Pancreas (tissue), 10 donors: ENCODE results near the gene AFF1. TPM values are rescaled to one million over a fixed set of nuclear protein-coding genes. Genes with fewer than 3 reads are reported as not detected.

Source experiments
- ATAC-seq, 4 donors: fragments of 200-7000 bp; cut with Tn5 transposase; one replicate each; pipeline versions ENCODE4 v1.8.0 to v1.9.1; 2020; ENCODE audit warnings: mild to moderate bottlenecking in 4 of 4, moderate library complexity in 4 of 4
- DNase-seq, 6 donors: peaks; one replicate each; pipeline ENCODE4 v3.0.0-alpha.2; 2020
- FAIRE-seq: peaks from 2 replicates; lab custom pipeline; 2012; peaks lifted over from hg19 to GRCh38; lab: Jason Lieb, UNC
- H3K27ac ChIP-seq, 4 donors: fragments of 200-600 bp; sonication (generic); 1 replicate in 3 of 4; 2 replicates in 1 of 4; pipeline versions ENCODE4 v1.5.0 to v1.8.0; 2020
- H3K27me3 ChIP-seq, 4 donors: fragments of 200-600 bp; one replicate each; pipeline ENCODE4 v1.8.0; 2021
- H3K36me3 ChIP-seq, 3 donors: fragments of 200-600 bp; sonication (generic) in 1 of 3; one replicate each; pipeline versions ENCODE4 v1.5.0 to v1.8.0; 2020 to 2021
- H3K4me1 ChIP-seq, 3 donors: fragments of 200-600 bp; one replicate each; pipeline ENCODE4 v1.8.0; 2021
- H3K4me3 ChIP-seq, 4 donors: fragments of 200-600 bp; sonication (generic) in 2 of 4; one replicate each; pipeline versions ENCODE4 v1.5.0 to v1.8.0; 2020 to 2021
- H3K9me3 ChIP-seq, 4 donors: fragments of 200-600 bp; one replicate each; pipeline ENCODE4 v1.8.0; 2021
- WGBS, 2 donors: extraction: QIAGEN DNeasy Blood & Tissue Kit; methylation state at CpG; one replicate each; pipeline ENCODE4 v1.1.7; 2013; 5-methylcytosine and 5-hydroxymethylcytosine counted together
- intact Hi-C, 3 donors: fragments of 100-400 bp; cut with DNase I; formaldehyde crosslinking; loops; one replicate each; pipeline versions ENCODE4 v1.11.1 to v1.14.2; 2022
- polyA plus RNA-seq, 2 donors: library from polyadenylated mRNA; stranded (reverse); fragments of 200-250 nt; gene quantifications; one replicate each; pipeline ENCODE4 v1.2.3, GENCODE V29; 2013
- total RNA-seq, 6 donors: library from RNA; stranded (reverse); fragmentation: NEBNext Ultra II Directional in 4 of 6; extraction: Animal tissue kit (Norgen Biotek cat#: 25700) in 4 of 6; gene quantifications; one replicate each; pipeline versions ENCODE4 v1.2.1 to v1.2.4, GENCODE V29; 2021 to 2023
- TF ChIP-seq, protein P1 (sequence below), 4 donors: fragments of 200-600 bp; sonication (generic) in 3 of 4; IDR thresholded peaks; one replicate each; pipeline versions ENCODE4 v1.5.0 to v1.8.0; 2021; ENCODE audit warnings: antibody characterized with exemption in 4 of 4
- donor health status: healthy with polysubstance abuse.
- donor health status: DM: no; HTN: no; CAD: no; lungs with moderate emphysema.
- donor health status: DM: no; HTN: no; CAD: no.
- donor health status: control.
- donor health status: control.
- donor health status: Bipolar disorder and iron deficiency.
- donor health status: DM: yes; HTN: yes; CAD: no.
- donor health status: DM: no; HTN: no; CAD: no.
- donor health status: DM: no; HTN: no; CAD: no.
- donor health status: DM: yes; HTN: yes; CAD: no.

AFF1 gene
- total and polyA plus RNA-seq, 8 donors, result 11.8 to 62.0 (median 40.4) TPM

DNA sequence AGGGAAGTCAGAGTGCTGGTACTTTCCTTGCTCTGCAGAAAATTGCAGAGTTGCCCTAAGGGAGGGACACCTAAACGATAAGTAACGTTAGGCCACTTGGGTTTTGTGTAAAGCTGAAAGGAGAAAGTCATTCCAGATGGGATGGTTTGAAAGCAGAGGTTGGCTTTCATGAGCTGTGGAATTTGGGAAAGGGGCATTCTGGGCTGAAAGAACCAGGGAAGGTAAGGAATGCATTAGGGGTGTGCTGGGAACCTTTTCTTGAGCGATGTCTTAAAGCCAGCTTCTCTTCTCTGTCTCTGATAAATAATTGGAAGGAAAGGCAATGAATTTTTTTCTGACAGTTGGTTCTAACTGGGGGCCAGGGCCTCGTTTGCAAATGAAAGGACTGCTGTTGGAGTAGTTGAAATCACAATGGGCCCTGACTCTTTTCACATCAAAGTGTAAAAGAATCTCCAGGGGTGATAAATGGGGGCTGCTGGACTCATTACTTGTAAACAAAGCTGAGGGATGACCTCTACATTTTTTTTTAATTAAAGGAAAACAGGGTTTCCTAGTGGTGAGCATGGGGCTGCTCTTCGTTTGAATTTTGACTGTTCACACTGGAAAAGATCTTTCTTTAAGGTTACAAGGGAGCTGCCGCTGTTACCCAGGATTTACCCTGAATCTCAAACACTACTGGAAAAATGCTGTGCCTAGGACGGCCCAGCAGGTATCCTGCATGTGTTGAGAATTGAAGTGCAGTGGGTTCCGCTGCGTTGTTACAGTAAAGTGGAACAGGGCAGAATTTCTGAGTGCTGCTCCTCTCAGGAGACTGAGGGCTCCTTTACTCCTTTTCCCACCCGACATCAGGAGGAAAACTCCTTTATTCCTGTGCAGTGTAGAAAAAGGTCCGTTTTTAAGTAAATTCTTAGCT, 25.0 kb downstream of the AFF1 start:
- Histone ChIP-seq H3K36me3 (no peaks in the 10 kb centered on the region), H3K27me3 (no peaks in the 10 kb centered on the region), H3K4me1 (peaks cover 8 to 47% (median 40%) of the 10 kb centered on the region in 3 donors), H3K4me3 (no peak overlapping the region), H3K27ac (peak overlapping the region in 2 of 4 donors; percentile 29 to 32), H3K9me3 (no peaks in the 10 kb centered on the region)
- TF ChIP-seq, protein P1, sequence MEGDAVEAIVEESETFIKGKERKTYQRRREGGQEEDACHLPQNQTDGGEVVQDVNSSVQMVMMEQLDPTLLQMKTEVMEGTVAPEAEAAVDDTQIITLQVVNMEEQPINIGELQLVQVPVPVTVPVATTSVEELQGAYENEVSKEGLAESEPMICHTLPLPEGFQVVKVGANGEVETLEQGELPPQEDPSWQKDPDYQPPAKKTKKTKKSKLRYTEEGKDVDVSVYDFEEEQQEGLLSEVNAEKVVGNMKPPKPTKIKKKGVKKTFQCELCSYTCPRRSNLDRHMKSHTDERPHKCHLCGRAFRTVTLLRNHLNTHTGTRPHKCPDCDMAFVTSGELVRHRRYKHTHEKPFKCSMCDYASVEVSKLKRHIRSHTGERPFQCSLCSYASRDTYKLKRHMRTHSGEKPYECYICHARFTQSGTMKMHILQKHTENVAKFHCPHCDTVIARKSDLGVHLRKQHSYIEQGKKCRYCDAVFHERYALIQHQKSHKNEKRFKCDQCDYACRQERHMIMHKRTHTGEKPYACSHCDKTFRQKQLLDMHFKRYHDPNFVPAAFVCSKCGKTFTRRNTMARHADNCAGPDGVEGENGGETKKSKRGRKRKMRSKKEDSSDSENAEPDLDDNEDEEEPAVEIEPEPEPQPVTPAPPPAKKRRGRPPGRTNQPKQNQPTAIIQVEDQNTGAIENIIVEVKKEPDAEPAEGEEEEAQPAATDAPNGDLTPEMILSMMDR (IDR thresholded peaks at IDR 0.05), result no peak
- FAIRE-seq, result no peak
- no peak for ATAC-seq
- intact Hi-C loops, result no loop called here
- WGBS, 2 donors, result 50 to 62% methylated on average over 11 of the region's 11 CpGs
- no peak for DNase-seq

DNA sequence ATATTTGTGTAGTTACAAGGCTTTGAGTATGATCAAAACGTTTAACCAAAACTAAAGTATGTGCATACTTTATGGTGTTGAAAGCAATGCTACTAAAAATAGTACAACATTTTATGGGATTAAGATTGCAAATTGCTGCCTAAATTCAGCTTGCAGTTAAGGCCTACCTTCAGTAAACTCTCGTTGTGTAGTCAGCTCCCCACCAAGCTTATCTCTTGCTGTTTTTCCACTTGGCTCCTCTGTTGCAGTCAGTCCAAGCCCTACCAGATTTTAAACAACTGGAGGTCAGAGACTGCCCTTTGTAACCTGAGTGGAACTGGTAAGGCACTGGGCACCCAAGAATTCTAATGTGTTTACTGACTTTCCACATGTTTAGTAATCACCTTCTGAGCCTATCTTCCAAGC, 25.7 kb downstream of the AFF1 start:
- DNase-seq (peak in 1 of 6 donors; percentile 21), FAIRE-seq (no peak), ATAC-seq (peak; percentile 75 to 86 (median 80))
- TF ChIP-seq, protein P1 (IDR thresholded peaks at IDR 0.05), result no peak
- Histone ChIP-seq H3K4me3 (no peak overlapping the region), H3K27me3 (no peaks in the 10 kb centered on the region), H3K36me3 (no peaks in the 10 kb centered on the region), H3K9me3 (no peaks in the 10 kb centered on the region), H3K4me1 (peaks cover 14 to 52% (median 36%) of the 10 kb centered on the region in 3 donors), H3K27ac (peak overlapping the region in 2 of 4 donors; percentile 29 to 32)
- 9 to 18% methylated on average over 2 of the region's 2 CpGs for WGBS, 2 donors
- intact Hi-C loops, result no loop called here

DNA sequence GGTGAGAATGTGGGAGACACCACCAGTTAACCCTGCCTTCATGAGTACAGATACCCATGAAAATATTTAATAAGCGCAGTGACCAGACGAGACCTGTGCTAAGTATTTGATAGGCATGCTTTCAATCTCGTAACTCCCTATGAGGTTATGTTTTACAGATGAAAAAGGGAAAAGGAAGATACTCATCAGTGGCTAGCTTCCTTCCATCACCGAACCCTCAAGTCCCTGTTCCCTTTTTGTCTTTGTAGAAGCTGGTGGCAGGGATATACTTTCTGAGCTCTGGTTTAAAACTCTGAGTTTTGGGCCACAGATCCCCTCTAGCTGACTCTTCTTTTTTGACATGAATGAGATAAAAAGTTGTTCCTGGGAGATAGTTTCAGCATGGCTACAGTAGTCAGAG, 26.3 kb downstream of the AFF1 start:
- TF ChIP-seq, protein P1 (IDR thresholded peaks at IDR 0.05), result no peak
- no peaks in the 10 kb centered on the region for H3K36me3 ChIP-seq
- FAIRE-seq (no peak), DNase-seq (no peak), ATAC-seq (peak in 2 of 4 donors; percentile 3 to 9)
- peaks cover 14 to 48% (median 30%) of the 10 kb centered on the region in 3 donors for H3K4me1 ChIP-seq
- peak overlapping the region in 2 of 4 donors; percentile 29 to 32 for H3K27ac ChIP-seq
- intact Hi-C loops, result no loop called here
- no peak overlapping the region for H3K4me3 ChIP-seq
- H3K9me3 ChIP-seq, result no peaks in the 10 kb centered on the region
- 76 to 77% methylated on average over 4 of the region's 4 CpGs for WGBS, 2 donors
- H3K27me3 ChIP-seq, result no peaks in the 10 kb centered on the region

DNA sequence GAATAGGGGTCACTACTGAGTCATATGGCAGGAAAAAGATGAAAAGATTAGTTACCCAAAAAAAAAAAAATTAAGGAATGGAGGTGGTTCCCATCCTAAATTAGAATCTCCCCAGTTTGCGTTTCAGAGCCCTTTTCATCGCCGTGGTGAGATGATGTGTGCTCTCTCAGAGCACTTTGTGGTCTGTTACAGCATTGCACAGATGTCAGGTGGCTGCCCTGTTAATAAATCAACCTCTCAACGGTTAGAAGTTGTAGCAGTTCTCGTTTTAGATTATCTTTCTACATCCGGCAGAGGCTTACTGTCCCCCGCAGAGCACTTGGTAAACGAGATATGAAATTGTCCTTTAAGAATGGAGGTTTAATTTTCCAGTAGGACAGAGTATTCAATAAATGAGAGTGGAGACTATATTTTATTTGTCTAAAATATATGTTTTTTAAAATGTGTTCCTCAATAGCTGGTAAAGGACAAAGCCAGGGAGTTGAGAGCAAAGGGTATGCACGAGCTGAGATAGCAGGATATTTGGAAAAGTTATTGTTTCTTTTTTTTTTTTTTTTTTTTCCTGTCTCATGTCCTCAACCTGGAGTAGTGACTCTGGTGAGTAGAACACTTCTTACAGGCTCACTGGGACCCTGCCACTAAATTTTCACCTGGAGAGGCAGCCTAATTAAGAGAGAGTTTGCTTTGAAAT, 26.9 kb downstream of the AFF1 start:
- WGBS, 2 donors, result 36 to 38% methylated on average over 9 of the region's 9 CpGs
- DNase-seq (no peak), ATAC-seq (peak in 3 of 4 donors; percentile 56 to 63 (median 62)), FAIRE-seq (no peak)
- peaks cover 14 to 42% (median 29%) of the 10 kb centered on the region in 3 donors for H3K4me1 ChIP-seq
- no peaks in the 10 kb centered on the region for H3K27me3 ChIP-seq
- no peak overlapping the region for H3K4me3 ChIP-seq
- TF ChIP-seq, protein P1 (IDR thresholded peaks at IDR 0.05), result no peak
- H3K27ac ChIP-seq, result peak overlapping the region in 2 of 4 donors; percentile 19 to 29
- intact Hi-C loops, result no loop called here
- H3K9me3 ChIP-seq, result no peaks in the 10 kb centered on the region
- H3K36me3 ChIP-seq, result no peaks in the 10 kb centered on the region
